Activated naive CD8-positive, alpha-beta T cell treated with anti-CD3 and anti-CD28 coated beads, Interleukin-2, amount 10 ng/mL, durations not matched to agents 7 days and 5 days (primary cell): ENCODE results near the gene TESMIN. TPM values are rescaled to one million over a fixed set of nuclear protein-coding genes. Genes with fewer than 3 reads are reported as not detected.

Experiments
- ATAC-seq: fragments of 150-1000 bp; cut with Tn5 transposase; one replicate; pipeline ENCODE4 v1.10.0; 2021; ENCODE audit warnings: low read depth, moderate library complexity
- POLR2A ChIA-PET: fragments of 350-600 bp; sonication (Branson Sonifier 250); formaldehyde crosslinking; loops from one replicate; lab custom pipeline; 2021; ENCODE audit warnings: antibody characterized with exemption; lab: Charles Lee
- DNase-seq: peaks from one replicate; pipeline ENCODE4 v3.0.0; 2021
- H3K27ac Mint-ChIP-seq: one replicate; pipeline ENCODE4 v1.8.0; 2022; ENCODE audit warnings: mild to moderate bottlenecking, mixed read lengths
- H3K27me3 Mint-ChIP-seq: one replicate; pipeline ENCODE4 v1.8.0; 2022; ENCODE audit warnings: mild to moderate bottlenecking, moderate library complexity, mixed read lengths
- H3K36me3 Mint-ChIP-seq: one replicate; pipeline ENCODE4 v1.8.0; 2021; ENCODE audit warnings: mild to moderate bottlenecking, mixed read lengths
- H3K4me1 Mint-ChIP-seq: one replicate; pipeline ENCODE4 v1.8.0; 2021; ENCODE audit warnings: mixed read lengths
- H3K4me3 Mint-ChIP-seq: one replicate; pipeline ENCODE4 v1.8.0; 2022; ENCODE audit warnings: mild to moderate bottlenecking, moderate library complexity, mixed read lengths
- H3K9me3 Mint-ChIP-seq: one replicate; pipeline ENCODE4 v1.8.0; 2021; ENCODE audit warnings: mixed read lengths
- total RNA-seq, 2 experiments: library from RNA; stranded (reverse); gene quantifications; one replicate each; pipeline ENCODE4 v1.2.3, GENCODE V29; 2021

Gene TESMIN
- total RNA-seq, 2 experiments from 2014 or later = 9.2 to 10.5 TPM

DNA sequence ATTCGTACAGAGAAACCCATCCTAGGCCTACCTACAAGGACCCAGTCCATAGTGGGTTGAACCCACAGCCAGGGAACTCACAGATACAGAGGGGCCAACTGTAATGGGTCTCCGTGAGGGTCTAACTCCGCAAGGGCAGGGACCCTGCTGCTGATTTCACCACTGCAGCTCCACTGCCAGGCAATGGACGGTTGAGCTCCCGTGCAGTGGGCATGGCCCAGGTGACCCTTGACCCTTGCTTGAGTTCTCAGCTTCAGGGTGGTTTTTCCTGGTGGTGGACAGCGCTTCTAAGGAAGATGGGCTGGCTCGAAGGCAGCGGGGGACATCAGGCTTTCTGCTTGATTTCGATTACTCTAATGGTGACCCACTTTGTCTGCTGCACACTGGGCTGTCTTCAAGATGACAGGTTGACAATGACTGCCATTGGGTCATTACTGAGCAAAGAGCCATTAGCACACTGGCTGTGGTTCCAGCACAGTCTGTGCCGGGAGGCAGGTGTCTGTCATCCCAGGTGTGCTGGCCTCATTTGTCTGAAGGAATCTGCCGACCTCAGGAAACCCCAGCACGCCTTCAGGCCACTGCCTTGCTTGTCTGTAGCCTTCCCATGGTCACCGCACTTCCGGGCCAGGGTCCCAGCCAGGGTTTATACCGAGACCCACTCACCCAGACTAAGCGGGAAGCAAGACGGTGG, 70.6 kb downstream of the TESMIN start:
- ATAC-seq (no peak), DNase-seq (no peak)
- H3K27ac Mint-ChIP-seq = no peak overlapping the region

DNA sequence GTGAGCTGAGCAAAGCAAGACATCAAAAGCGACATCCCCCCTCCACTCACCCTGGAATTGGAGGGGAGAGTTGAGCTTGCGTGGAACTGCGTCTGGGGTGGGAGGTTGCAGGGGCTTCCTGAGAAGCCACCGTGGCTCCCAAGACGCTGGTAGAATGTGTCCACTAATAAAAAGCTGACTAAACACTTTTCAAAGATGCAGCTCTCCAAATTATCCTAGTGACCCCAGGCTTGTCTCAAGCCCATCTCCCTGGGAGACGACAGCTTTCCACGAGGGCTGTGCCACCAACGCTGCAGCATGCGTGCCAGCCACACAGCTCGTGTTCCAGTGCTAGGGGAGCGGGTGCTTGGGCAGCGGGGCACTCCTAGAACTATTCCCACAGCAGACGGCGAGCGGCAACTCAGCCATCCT, 73.3 kb downstream of the TESMIN start:
- POLR2A ChIA-PET = no interaction called here
- ATAC-seq (no peak), DNase-seq (no peak)
- Mint-ChIP-seq H3K36me3 (no peaks in the 10 kb centered on the region), H3K27ac (no peak overlapping the region), H3K4me1 (no peaks in the 10 kb centered on the region), H3K27me3 (peaks cover 18% of the 10 kb centered on the region), H3K9me3 (no peaks in the 10 kb centered on the region), H3K4me3 (no peak overlapping the region)

More for the DNA sequence above, 70.6 kb downstream of the TESMIN start:
- POLR2A ChIA-PET = no interaction called here
- no peaks in the 10 kb centered on the region for H3K4me1 Mint-ChIP-seq
- no peaks in the 10 kb centered on the region for H3K9me3 Mint-ChIP-seq
- no peak overlapping the region for H3K4me3 Mint-ChIP-seq
- H3K36me3 Mint-ChIP-seq = no peaks in the 10 kb centered on the region
- H3K27me3 Mint-ChIP-seq = peaks cover 34% of the 10 kb centered on the region

DNA sequence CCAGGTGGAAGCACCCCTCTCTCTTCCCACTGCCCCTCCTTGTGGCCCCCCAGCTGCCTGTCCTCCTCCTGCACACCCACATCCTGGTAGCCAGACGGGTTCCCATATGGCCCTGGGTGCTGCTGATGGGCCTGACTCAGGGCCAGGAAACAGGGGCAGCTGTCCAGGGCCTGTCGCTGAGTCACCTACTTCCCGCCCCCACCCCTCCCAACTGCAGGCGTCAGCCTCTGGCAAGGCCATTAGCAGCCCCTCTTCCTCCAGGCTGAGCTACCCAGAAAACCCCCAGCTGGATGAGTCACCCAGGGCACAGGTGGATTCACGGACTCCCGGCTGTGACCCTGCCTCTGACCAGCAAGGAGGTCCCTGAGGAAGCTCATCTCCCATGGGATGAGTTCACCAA, 73.9 kb downstream of the TESMIN start:
- H3K9me3 Mint-ChIP-seq = no peaks in the 10 kb centered on the region
- H3K27ac Mint-ChIP-seq = no peak overlapping the region
- H3K27me3 Mint-ChIP-seq = peaks cover 13% of the 10 kb centered on the region
- ATAC-seq (no peak), DNase-seq (no peak)
- no peaks in the 10 kb centered on the region for H3K4me1 Mint-ChIP-seq
- POLR2A ChIA-PET = no interaction called here
- H3K4me3 Mint-ChIP-seq = no peak overlapping the region
- no peaks in the 10 kb centered on the region for H3K36me3 Mint-ChIP-seq

DNA sequence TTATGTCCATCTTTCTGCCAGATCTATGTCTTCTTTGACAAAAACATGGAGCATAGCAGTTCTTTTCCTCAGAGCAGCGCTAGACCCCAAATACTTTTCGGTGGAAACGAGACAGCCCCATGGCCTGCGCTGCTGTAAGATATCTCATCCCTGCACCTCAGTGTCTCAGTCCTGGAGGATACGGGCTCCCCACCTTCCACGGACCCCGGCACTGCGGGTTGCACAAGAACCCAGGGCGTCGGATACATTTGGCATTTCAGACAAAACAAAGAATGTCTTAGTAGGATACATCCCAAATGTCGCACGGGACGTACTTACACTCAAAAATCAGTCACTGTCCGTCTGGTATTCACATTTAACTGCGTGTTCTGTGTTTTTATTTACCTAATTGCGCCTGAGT, 76.9 kb downstream of the TESMIN start:
- DNase-seq (no peak), ATAC-seq (no peak)
- H3K4me3 Mint-ChIP-seq = no peak overlapping the region
- H3K9me3 Mint-ChIP-seq = no peaks in the 10 kb centered on the region
- no peak overlapping the region for H3K27ac Mint-ChIP-seq
- POLR2A ChIA-PET = no interaction called here
- no peaks in the 10 kb centered on the region for H3K4me1 Mint-ChIP-seq
- H3K36me3 Mint-ChIP-seq = no peaks in the 10 kb centered on the region
- H3K27me3 Mint-ChIP-seq = peaks cover 11% of the 10 kb centered on the region

DNA sequence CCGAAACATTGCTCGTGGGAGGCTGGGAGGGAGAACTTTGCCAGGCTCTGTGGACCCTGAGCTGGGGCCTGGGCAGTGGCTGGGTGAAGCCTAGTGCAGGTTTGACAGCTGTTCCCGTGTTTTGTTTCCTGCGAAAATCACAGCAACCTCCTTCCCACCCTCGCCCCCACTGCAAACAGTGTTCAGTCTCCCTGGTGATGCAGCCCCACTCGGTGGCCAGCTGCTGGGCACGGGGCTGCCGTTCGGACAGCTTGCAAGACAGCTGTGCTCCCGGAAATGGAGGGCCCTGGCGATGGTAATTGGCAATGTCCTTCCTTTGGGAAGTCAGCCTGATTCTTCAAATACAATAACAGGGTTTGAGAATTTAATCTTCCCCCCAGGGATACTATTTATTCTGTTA, 77.3 kb downstream of the TESMIN start:
- peaks cover 11% of the 10 kb centered on the region for H3K27me3 Mint-ChIP-seq
- ATAC-seq (no peak), DNase-seq (no peak)
- H3K9me3 Mint-ChIP-seq = no peaks in the 10 kb centered on the region
- POLR2A ChIA-PET = no interaction called here
- H3K27ac Mint-ChIP-seq = no peak overlapping the region
- H3K4me1 Mint-ChIP-seq = no peaks in the 10 kb centered on the region
- H3K4me3 Mint-ChIP-seq = no peak overlapping the region
- no peaks in the 10 kb centered on the region for H3K36me3 Mint-ChIP-seq

DNA sequence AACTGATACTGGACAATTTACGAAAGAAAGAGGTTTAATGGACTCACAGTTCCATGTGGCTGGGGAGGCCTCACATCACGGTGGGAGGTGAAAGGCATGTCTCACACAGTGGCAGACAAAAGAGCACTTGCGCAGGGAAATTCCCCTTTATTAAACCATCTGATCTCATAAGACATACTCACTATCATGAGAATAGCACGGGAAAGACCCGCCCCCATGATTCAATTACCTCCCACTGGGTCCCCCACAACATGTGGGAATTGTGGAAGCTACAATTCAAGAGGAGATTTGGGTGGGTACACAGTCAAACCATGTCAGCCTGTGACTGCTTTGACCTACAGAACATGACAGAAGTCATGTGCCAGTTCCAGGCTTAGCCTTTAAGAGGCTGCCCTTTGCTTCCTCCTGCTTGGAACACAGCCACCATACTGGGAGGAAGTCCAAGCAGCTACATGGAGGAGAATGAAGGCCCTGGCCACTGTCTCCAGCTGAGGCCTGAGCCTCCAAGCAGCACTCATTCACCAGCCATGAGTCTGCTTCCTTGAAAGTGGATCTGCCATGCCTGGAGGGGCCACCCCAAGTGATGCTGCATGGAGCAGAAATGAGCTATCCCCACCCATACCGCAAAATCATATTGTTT, 77.9 kb downstream of the TESMIN start:
- Mint-ChIP-seq H3K4me3 (no peak overlapping the region), H3K27me3 (peaks cover 11% of the 10 kb centered on the region), H3K9me3 (no peaks in the 10 kb centered on the region), H3K27ac (no peak overlapping the region), H3K36me3 (no peaks in the 10 kb centered on the region), H3K4me1 (no peaks in the 10 kb centered on the region)
- no peak for ATAC-seq
- DNase-seq = no peak
- POLR2A ChIA-PET = no interaction called here

DNA sequence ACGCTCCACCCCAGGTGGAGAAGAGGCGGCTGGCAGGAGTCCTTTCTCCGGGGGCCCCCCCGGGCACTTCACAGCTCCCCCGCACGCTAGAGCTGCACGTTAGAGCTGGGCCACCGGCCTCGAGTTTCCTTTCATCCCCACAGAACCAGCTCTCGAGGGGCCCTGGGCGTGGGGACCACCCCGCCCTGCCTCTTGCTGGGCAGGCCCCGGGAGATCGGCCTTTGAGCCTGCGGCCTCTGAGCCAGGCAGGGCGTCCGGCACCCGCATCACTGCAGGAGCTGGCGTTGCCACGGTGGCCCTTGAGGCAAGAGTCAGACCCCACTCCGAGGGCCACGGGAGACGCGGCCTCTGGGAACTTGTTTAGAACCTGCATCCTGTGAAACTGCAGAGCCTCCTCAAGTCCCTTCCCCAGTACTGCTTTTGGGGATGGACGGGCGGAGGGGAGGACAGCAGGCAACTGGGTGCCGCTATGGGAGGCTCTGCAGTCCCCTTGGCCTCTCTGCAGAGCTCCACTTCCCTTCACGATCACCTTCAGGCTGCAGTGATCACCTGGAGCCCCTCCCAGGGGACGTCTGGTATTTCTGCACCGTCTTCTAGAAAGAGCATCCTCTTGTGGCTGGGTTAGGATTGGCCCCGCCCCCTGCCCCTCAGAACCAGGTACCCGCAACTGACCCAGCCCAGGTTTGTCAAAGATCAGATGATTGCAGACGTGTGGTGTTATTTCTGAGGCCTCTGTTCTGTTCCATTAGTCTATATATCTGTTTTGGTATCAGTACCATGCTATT, 80.9 kb downstream of the TESMIN start:
- H3K36me3 Mint-ChIP-seq = no peaks in the 10 kb centered on the region
- no peak overlapping the region for H3K4me3 Mint-ChIP-seq
- peaks cover 6% of the 10 kb centered on the region for H3K27me3 Mint-ChIP-seq
- POLR2A ChIA-PET = no interaction called here
- no peaks in the 10 kb centered on the region for H3K9me3 Mint-ChIP-seq
- no peak overlapping the region for H3K27ac Mint-ChIP-seq
- no peak for ATAC-seq
- no peak for DNase-seq
- H3K4me1 Mint-ChIP-seq = no peaks in the 10 kb centered on the region

DNA sequence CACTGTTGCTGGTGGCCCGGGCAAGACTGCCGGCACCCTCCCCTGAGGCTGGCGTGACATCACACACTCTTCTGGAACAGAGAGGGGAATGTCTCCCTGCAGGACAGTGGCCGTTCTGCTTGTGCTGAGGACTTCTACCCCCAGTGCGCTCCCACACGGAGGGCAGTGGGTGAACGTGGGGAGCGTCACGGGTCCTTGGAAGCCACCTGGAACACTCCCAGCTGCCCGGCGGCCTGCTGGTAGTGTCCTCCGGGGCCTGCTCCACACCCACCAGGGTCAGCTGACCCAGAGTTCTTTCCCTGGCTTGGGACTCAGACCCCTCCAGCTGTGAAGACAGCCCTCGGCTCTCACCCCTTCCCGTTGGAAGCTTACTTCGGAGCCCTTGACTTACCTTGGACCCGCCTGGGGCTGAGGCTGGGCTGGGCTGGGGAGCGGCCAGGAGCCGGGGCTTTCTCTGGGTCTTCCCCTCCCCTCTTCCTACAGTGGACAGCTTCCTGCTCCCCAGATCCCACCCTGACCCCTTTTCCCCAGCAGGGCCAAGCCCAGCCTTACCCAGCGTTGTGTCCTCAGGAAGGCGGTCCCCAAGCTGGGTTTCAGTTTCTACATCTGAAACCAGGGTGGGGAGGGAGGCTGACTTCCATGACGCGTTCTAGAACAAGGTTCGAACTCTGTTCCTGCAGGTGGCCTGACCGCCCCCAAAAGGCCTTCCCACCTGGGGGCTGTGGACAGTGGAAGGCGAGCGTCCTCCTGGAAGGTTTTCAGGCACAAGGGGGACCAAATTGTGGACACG, 81.8 kb downstream of the TESMIN start:
- Mint-ChIP-seq H3K4me3 (no peak overlapping the region), H3K9me3 (no peaks in the 10 kb centered on the region), H3K4me1 (no peaks in the 10 kb centered on the region), H3K27ac (no peak overlapping the region), H3K36me3 (no peaks in the 10 kb centered on the region), H3K27me3 (peaks cover 6% of the 10 kb centered on the region)
- POLR2A ChIA-PET = no interaction called here
- DNase-seq (no peak), ATAC-seq (no peak)

DNA sequence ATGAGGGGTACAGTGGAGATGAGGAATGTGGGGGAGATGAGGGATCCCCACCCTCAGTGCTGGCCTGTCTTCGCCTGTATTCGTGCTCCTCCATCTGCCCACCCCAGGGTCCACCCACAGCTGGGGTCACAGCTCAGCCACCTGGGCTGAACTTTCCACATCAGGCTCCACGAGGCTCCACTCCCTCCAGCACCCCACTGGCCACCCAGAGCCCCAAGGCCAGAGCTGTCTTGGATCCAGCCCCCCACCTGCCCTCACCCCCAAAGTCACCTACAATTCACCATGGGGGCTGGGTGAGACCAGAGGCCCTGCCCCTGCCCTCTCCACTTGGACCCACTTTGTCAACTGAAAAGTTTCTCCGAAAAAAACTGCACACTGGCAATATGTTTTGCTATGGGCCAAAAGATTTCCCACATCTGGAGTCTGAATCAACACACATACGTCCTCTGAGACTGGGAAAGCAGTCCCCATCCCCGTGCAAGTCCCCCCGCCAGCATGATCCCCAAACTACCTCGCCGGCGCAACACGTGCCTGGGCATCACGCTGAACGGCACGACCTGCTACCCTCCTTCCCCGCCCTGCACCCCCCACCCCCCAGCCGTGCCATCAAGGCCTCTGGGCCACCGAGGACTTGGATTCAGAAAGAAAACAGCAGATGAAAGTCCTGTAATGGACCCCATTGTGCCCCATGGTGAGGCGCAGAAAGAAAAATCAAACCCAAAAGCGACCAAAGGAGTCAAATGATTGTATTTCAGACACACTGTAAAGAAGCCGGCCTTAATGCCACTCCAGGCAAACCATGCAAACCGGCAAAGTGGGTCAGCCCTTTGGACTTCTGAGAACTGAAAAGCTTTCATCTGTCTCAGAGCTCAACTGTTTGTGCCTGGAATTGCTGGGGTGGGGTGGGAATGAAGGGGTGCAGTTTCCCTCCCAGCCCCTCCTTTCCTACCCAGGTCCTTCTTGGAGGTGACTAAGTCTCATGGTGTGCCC, 83.5 kb downstream of the TESMIN start:
- DNase-seq (no peak), ATAC-seq (no peak)
- POLR2A ChIA-PET = no interaction called here
- Mint-ChIP-seq H3K27me3 (peaks cover 6% of the 10 kb centered on the region), H3K4me3 (no peak overlapping the region), H3K4me1 (no peaks in the 10 kb centered on the region), H3K36me3 (no peaks in the 10 kb centered on the region), H3K9me3 (no peaks in the 10 kb centered on the region), H3K27ac (no peak overlapping the region)

DNA sequence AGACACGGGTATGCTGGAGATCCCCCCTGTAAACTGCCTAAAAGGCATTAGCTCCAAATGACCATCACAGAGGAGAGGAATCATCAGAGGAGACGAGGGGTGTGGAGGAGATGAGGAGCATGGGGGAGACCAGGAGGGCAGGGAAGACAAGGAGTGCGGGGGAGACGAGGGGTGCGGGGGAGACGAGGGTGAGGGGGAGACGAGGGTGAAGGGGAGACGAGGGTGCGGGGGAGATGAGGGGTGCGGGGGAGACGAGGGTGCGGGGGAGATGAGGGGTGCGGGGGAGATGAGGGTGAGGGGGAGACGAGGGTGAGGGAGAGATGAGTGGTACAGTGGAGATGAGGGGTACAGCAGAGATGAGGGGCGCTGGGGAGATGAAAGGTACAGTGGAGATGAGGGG, 84.5 kb downstream of the TESMIN start:
- Mint-ChIP-seq H3K27ac (no peak overlapping the region), H3K9me3 (no peaks in the 10 kb centered on the region), H3K4me3 (no peak overlapping the region), H3K27me3 (peaks cover 4% of the 10 kb centered on the region), H3K36me3 (no peaks in the 10 kb centered on the region), H3K4me1 (no peaks in the 10 kb centered on the region)
- ATAC-seq (no peak), DNase-seq (no peak)
- POLR2A ChIA-PET = no interaction called here

DNA sequence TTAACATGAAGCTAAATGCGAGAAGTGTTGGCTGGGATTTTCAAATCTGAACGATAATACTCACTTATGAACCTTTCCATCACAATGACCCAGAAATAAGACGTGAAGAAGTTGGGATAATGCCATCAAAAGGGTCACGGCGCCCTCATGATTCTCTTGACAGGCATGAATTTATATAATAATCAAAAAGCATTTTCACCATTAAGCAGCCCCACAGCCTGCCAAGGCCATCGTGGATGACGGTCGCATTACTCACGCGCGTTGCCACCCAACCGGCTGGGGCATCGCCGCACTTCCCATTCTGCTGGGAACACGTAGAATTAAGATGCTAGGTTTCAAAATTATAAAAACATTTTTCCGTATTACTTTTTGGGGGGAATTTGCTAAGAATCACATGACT, 85.9 kb downstream of the TESMIN start:
- Mint-ChIP-seq H3K9me3 (no peaks in the 10 kb centered on the region), H3K4me1 (no peaks in the 10 kb centered on the region), H3K4me3 (no peak overlapping the region), H3K27ac (no peak overlapping the region), H3K27me3 (no peaks in the 10 kb centered on the region), H3K36me3 (no peaks in the 10 kb centered on the region)
- no peak for DNase-seq
- no peak for ATAC-seq
- POLR2A ChIA-PET = no interaction called here

DNA sequence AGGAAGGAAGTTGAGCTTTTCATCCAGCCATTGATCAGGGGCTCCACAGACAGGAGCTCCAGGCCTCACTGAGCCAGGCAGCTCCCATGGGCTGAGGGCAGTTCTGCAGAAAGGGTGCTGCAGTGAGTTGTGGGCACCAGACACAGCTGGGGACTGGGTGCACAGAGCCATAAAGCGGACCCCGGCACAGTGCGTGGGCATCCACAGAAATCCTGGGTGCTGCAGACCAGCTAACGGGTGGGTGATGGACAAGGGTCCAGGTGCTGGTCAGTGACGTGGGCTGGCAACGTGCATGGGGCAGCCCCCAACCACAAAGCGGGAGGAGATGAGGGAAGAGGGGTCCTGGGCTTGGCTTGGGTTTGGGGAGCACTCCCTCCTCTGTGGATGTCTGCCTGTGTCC, 86.4 kb downstream of the TESMIN start:
- H3K4me1 Mint-ChIP-seq = no peaks in the 10 kb centered on the region
- POLR2A ChIA-PET = no interaction called here
- H3K27ac Mint-ChIP-seq = no peak overlapping the region
- no peaks in the 10 kb centered on the region for H3K36me3 Mint-ChIP-seq
- no peak overlapping the region for H3K4me3 Mint-ChIP-seq
- H3K9me3 Mint-ChIP-seq = no peaks in the 10 kb centered on the region
- no peaks in the 10 kb centered on the region for H3K27me3 Mint-ChIP-seq
- DNase-seq (no peak), ATAC-seq (no peak)
